Left forelimb (tissue), 1 donor: ENCODE data around the gene ACACA.

Experiments
- DNase-seq: peaks from one replicate; pipeline ENCODE4 v3.0.0-alpha.2; 2018; ENCODE audit warnings: low spot score

ACACA gene

GRCh38 chr17:37067555-37068111, 339.0 kb downstream of the ACACA start:
- no peak for DNase-seq

- DNase-seq, result no peak
These were observed 340.0 kb downstream of the ACACA start for GRCh38 chr17:37066322-37067255.

GRCh38 chr17:37065486-37066321, 340.9 kb downstream of the ACACA start:
- no peak for DNase-seq

- DNase-seq, result no peak
These were observed 341.7 kb downstream of the ACACA start for GRCh38 chr17:37064956-37065355.

GRCh38 chr17:37064206-37064605, 342.4 kb downstream of the ACACA start:
- no peak for DNase-seq

GRCh38 chr17:37062021-37062420, 344.6 kb downstream of the ACACA start:
- DNase-seq, result no peak

- DNase-seq, result no peak
These were observed 345.7 kb downstream of the ACACA start for GRCh38 chr17:37060928-37061327.

GRCh38 chr17:37060094-37060493, 346.5 kb downstream of the ACACA start:
- DNase-seq, result no peak

GRCh38 chr17:37059493-37059892, 347.1 kb downstream of the ACACA start:
- no peak for DNase-seq

GRCh38 chr17:37056622-37057021, 350.0 kb downstream of the ACACA start:
- no peak for DNase-seq

- no peak for DNase-seq
These were observed 351.7 kb downstream of the ACACA start for GRCh38 chr17:37054894-37055293.

GRCh38 chr17:37052450-37052849, 354.2 kb downstream of the ACACA start:
- no peak for DNase-seq

GRCh38 chr17:37051833-37052232, 354.8 kb downstream of the ACACA start:
- DNase-seq, result no peak

GRCh38 chr17:37051381-37051780, 355.3 kb downstream of the ACACA start:
- DNase-seq, result no peak

- DNase-seq, result no peak
These were observed 355.7 kb downstream of the ACACA start for GRCh38 chr17:37050920-37051319.

- DNase-seq, result no peak
These were observed 357.8 kb downstream of the ACACA start for GRCh38 chr17:37048811-37049210.

GRCh38 chr17:37047631-37048104, 359.0 kb downstream of the ACACA start:
- DNase-seq, result peak; percentile 84

- no peak for DNase-seq
These were observed 361.2 kb downstream of the ACACA start for GRCh38 chr17:37045351-37045922.

- DNase-seq, result no peak
These were observed 363.4 kb downstream of the ACACA start for GRCh38 chr17:37043201-37043600.

GRCh38 chr17:37041932-37042331, 364.7 kb downstream of the ACACA start:
- no peak for DNase-seq

- no peak for DNase-seq
These were observed 367.4 kb downstream of the ACACA start for GRCh38 chr17:37039269-37039668.

GRCh38 chr17:37037590-37038155, 369.0 kb downstream of the ACACA start:
- DNase-seq, result no peak
